BLaER1 treated with 17β-estradiol and CSF1 and Interleukin-3, amounts not matched to agents 10 nM and 100 nM (cell line): Measurements from ENCODE around the gene FOXL3.

Source experiments
- H3K27ac ChIP-seq, 11 experiments: shearing (Covaris generic); formaldehyde crosslinking; 2 replicates each; pipeline ENCODE4 v1.8.1; 2022
- H3K27me3 ChIP-seq, 11 experiments: shearing (Covaris generic); formaldehyde crosslinking; 2 replicates each; pipeline ENCODE4 v1.8.1; 2022
- H3K36me3 ChIP-seq, 11 experiments: shearing (Covaris generic); formaldehyde crosslinking; 2 replicates each; pipeline ENCODE4 v1.8.1; 2022
- H3K4me1 ChIP-seq, 10 experiments: shearing (Covaris generic); formaldehyde crosslinking; 2 replicates each; pipeline ENCODE4 v1.8.1; 2022
- H3K4me2 ChIP-seq, 11 experiments: shearing (Covaris generic); formaldehyde crosslinking; 2 replicates each; pipeline ENCODE4 v1.8.1; 2022
- H3K4me3 ChIP-seq, 10 experiments: shearing (Covaris generic); formaldehyde crosslinking; 2 replicates each; pipeline ENCODE4 v1.8.1; 2022
- H3K9ac ChIP-seq, 11 experiments: shearing (Covaris generic); formaldehyde crosslinking; 2 replicates each; pipeline ENCODE4 v1.8.1; 2022
- H3K9me3 ChIP-seq, 11 experiments: shearing (Covaris generic); formaldehyde crosslinking; replicated peaks in 1 of 11; 2 replicates each; pipeline ENCODE4 v1.8.1; 2022
- H4K20me1 ChIP-seq, 11 experiments: shearing (Covaris generic); formaldehyde crosslinking; 2 replicates each; pipeline ENCODE4 v1.8.1; 2022
- Cebpa-rat ChIP-seq, 11 experiments: shearing (Covaris generic); IDR thresholded peaks; 2 replicates each; pipeline ENCODE4 v1.8.1; 2022

Gene FOXL3

DNA sequence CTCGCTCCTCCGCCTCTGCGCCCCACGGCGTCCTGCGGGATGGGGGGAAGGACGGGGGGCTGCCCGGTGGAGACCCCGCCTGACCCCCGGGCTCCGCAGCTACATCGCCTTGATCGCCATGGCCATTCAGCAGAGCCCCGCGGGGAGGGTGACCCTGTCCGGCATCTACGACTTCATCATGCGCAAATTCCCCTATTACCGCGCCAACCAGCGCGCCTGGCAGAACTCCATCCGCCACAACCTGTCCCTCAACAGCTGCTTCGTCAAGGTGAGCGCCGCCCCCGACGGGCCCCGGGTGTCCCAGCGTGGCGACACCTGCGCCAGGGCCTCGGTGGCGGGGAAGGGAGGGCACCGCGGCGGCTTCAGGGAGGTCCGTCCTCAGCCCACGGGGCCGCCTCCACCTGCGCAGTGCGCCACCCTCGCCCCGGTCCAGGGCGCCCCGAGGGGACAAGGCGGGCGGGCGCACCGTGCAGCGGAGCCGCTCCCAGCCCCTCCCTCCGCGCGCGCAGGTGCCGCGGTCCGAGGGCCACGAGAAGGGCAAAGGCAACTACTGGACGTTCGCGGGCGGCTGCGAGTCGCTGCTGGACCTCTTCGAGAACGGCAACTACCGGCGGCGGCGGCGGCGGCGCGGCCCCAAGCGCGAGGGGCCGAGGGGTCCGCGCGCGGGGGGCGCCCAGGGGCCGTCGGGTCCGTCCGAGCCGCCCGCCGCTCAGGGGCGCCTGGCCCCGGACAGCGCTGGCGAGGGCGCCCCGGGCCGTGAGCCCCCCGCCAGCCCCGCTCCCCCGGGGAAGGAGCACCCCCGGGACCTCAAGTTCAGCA, 793 bp downstream of the FOXL3 start:
- H3K9me3 ChIP-seq, result peaks cover 21 to 36% (median 31%) of the 10 kb centered on the region in 11 experiments
- H3K4me1 ChIP-seq, result peaks cover 0 to 8% (median 7%) of the 10 kb centered on the region in 10 experiments; a peak in 16 of 20 replicates
- no peaks in the 10 kb centered on the region for H3K36me3 ChIP-seq
- no peaks in the 10 kb centered on the region; a peak in 1 of 22 replicates for H4K20me1 ChIP-seq
- H3K27ac ChIP-seq, result no peak overlapping the region
- no peak overlapping the region for H3K4me2 ChIP-seq
- H3K9ac ChIP-seq, result no peak overlapping the region
- H3K4me3 ChIP-seq, result no peak overlapping the region
- TF ChIP-seq Cebpa-rat (IDR thresholded peaks at IDR 0.05), result no peak
- no peaks in the 10 kb centered on the region for H3K27me3 ChIP-seq

DNA sequence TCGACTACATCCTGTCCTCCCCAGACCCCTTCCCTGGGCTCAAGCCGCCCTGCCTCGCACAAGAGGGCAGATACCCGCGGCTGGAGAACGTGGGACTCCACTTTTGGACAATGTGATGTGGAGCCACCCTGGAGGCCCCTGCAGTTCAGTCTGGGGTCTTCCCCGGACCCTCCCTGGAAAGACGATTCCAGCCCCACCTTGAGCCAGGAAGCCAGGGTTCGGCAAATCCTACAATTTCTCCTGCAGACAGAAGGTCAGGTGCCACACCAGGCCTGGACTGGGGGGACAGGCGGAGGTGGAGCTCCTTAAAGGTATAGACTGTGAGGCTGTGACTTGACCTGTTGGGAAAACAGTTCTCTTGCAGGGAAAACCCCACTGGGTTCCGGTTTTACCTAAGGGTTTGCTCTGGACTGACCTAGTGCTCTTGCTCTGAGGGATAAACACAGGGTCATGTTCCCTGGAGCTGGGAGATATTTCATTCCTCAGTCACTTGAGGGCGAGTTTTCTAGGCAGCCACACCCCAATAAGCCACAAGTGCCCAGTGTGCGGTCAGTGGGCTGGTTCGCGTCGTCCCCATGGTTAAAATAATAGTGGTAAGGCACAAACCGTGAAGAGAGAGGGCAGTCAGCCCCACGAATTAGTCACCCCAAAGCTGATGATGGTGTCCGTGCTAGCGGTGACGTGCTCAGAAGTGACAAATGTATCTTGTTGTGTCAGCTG, 1.6 kb downstream of the FOXL3 start:
- peaks cover 21 to 36% (median 31%) of the 10 kb centered on the region in 11 experiments for H3K9me3 ChIP-seq
- H3K9ac ChIP-seq, result no peak overlapping the region
- H3K4me3 ChIP-seq, result no peak overlapping the region
- H3K4me1 ChIP-seq, result peaks cover 0 to 9% (median 7%) of the 10 kb centered on the region in 10 experiments; a peak in 16 of 20 replicates
- no peaks in the 10 kb centered on the region; a peak in 1 of 22 replicates for H4K20me1 ChIP-seq
- no peak overlapping the region for H3K4me2 ChIP-seq
- TF ChIP-seq Cebpa-rat (IDR thresholded peaks at IDR 0.05), result no peak
- no peaks in the 10 kb centered on the region for H3K36me3 ChIP-seq
- no peak overlapping the region for H3K27ac ChIP-seq
- no peaks in the 10 kb centered on the region for H3K27me3 ChIP-seq

DNA sequence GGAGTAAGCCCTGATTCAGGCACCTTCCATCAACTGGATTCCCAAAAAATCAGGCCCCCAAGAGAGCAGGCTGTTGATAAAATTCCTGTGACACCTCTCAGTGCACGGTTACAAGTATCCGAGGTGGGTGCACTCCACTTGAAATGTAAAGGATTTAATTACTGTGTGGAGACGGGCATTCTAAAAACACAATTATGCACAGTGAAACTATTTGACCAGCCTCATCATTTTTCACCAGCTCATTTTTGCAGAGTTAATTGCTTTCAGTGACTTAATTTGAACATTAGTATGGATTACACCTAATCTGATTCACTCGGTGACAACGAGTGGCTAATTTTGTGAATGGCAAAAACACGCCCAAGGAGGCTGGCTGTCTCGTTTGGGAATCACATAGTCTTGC, 2.3 kb downstream of the FOXL3 start:
- H3K27me3 ChIP-seq, result no peaks in the 10 kb centered on the region
- TF ChIP-seq Cebpa-rat (IDR thresholded peaks at IDR 0.05), result no peak

DNA sequence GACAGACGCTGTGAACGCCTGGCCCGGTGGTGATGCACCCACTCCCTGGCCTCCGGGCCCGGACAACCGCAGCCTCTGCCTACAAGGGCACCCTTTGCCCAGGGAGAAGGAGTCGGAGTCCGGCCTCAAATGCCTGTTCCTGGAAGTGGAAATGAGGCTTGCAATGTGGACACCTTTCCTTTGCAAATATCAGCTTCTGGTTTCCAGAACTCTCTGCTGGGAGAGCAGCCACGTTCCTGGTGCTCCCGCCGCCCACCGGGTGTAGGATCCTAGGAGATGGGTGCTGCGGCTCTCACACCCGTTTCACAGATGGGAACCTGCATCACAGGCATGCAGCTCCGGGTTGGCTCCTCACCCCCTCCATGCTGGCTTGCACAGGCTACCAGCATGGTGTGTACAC, 2.9 kb downstream of the FOXL3 start:
- Histone ChIP-seq H3K9me3 (peaks cover 21 to 36% (median 31%) of the 10 kb centered on the region in 11 experiments), H3K27me3 (no peaks in the 10 kb centered on the region)
- no peak for TF ChIP-seq Cebpa-rat (IDR thresholded peaks at IDR 0.05)

More for the DNA sequence above, 2.3 kb downstream of the FOXL3 start:
- Histone ChIP-seq H3K27ac (no peak overlapping the region), H3K4me2 (no peak overlapping the region), H3K9me3 (peaks cover 21 to 36% (median 31%) of the 10 kb centered on the region in 11 experiments), H3K4me3 (no peak overlapping the region), H3K4me1 (peaks cover 0 to 9% (median 7%) of the 10 kb centered on the region in 10 experiments; a peak in 16 of 20 replicates), H4K20me1 (no peaks in the 10 kb centered on the region; a peak in 1 of 22 replicates), H3K36me3 (no peaks in the 10 kb centered on the region), H3K9ac (no peak overlapping the region)

DNA sequence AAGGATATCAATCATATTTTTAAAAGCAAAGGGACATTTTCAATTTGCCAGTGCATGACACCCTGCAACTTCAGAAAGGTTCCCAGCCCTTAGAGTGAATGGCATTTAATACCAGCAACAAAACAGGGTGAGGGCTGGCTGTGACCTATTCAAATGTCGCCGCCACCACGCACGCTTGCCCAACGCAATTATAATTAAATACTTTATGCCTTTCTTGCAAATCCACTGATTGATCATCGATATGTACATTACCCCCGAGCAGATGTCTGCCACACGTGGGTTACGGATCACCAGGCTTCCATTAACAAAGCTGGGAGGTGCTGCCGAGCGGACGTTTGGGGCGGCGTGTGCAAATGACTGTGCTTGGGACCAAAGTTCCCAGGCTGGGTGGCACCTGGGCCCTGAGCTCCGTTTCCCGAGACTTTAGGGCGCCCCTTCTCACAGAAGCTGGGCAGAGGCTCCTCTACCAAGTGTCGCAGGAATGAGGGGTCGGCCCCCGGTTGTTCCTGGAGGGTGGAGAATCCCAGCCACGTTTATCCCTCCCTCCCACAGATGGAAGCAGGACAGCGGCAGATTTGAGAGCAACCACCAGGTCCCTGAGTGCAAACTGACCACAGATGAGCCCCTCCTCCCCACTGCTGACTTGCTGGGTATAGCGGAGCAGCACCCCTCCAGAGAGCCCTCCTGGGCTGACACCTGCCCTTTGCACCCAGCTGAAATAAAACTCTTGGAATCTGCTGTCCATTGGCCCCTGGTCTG, 3.9 kb downstream of the FOXL3 start:
- Histone ChIP-seq H3K4me1 (peaks cover 0 to 9% (median 7%) of the 10 kb centered on the region in 10 experiments; a peak in 16 of 20 replicates), H3K9me3 (peaks cover 20 to 31% (median 27%) of the 10 kb centered on the region in 11 experiments), H3K36me3 (no peaks in the 10 kb centered on the region), H3K27me3 (no peaks in the 10 kb centered on the region), H3K27ac (no peak overlapping the region), H3K4me3 (no peak overlapping the region), H4K20me1 (no peaks in the 10 kb centered on the region; a peak in 1 of 22 replicates), H3K9ac (no peak overlapping the region), H3K4me2 (no peak overlapping the region)
- TF ChIP-seq Cebpa-rat (IDR thresholded peaks at IDR 0.05), result no peak

More for the DNA sequence above, 2.9 kb downstream of the FOXL3 start:
- no peaks in the 10 kb centered on the region; a peak in 1 of 22 replicates for H4K20me1 ChIP-seq
- no peaks in the 10 kb centered on the region for H3K36me3 ChIP-seq
- no peak overlapping the region for H3K9ac ChIP-seq
- H3K4me3 ChIP-seq, result no peak overlapping the region
- no peak overlapping the region for H3K27ac ChIP-seq
- peaks cover 0 to 9% (median 7%) of the 10 kb centered on the region in 10 experiments; a peak in 16 of 20 replicates for H3K4me1 ChIP-seq
- H3K4me2 ChIP-seq, result no peak overlapping the region

DNA sequence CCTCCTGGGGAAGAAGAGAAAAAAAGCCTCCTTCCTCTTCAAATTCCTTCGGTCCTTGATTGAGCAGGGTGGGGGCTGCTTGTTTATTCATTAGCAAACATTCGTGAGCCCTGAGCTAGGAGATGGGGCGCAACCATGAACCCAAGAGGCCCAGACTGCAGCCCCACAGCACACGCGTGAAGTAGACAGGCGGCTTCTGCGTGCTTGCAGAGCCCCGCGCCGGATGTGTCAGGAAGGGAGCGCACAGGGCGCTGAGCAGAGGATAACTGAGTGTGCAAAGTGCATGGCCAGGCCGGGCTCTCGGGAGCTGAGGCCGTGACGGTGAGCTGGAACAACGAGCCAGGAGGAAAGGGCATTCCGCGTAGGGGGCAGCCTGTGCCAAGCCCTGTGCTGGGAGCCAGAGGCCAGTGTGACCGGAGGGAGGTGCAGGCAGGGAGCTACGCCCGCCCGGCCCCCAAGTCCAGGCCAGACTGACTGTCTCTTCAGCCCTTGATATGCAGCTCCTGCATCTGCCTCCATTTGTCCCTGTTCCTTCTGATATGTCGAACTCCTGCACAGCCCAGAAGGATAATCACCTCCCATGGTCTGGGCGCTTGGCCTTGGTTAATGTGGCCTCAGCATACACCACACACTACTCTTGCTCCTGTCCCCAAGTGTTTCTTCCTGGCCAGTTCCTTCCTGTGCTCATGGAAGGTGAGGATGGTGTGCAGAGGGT, 4.6 kb downstream of the FOXL3 start:
- H3K27ac ChIP-seq, result no peak overlapping the region
- H4K20me1 ChIP-seq, result no peaks in the 10 kb centered on the region; a peak in 1 of 22 replicates
- no peak overlapping the region for H3K4me2 ChIP-seq
- TF ChIP-seq Cebpa-rat (IDR thresholded peaks at IDR 0.05), result no peak
- peaks cover 13 to 24% (median 19%) of the 10 kb centered on the region in 11 experiments for H3K9me3 ChIP-seq
- no peak overlapping the region for H3K9ac ChIP-seq
- H3K36me3 ChIP-seq, result no peaks in the 10 kb centered on the region
- no peak overlapping the region for H3K4me3 ChIP-seq
- H3K4me1 ChIP-seq, result peaks cover 0 to 9% (median 7%) of the 10 kb centered on the region in 10 experiments; a peak in 16 of 20 replicates
- no peaks in the 10 kb centered on the region for H3K27me3 ChIP-seq

DNA sequence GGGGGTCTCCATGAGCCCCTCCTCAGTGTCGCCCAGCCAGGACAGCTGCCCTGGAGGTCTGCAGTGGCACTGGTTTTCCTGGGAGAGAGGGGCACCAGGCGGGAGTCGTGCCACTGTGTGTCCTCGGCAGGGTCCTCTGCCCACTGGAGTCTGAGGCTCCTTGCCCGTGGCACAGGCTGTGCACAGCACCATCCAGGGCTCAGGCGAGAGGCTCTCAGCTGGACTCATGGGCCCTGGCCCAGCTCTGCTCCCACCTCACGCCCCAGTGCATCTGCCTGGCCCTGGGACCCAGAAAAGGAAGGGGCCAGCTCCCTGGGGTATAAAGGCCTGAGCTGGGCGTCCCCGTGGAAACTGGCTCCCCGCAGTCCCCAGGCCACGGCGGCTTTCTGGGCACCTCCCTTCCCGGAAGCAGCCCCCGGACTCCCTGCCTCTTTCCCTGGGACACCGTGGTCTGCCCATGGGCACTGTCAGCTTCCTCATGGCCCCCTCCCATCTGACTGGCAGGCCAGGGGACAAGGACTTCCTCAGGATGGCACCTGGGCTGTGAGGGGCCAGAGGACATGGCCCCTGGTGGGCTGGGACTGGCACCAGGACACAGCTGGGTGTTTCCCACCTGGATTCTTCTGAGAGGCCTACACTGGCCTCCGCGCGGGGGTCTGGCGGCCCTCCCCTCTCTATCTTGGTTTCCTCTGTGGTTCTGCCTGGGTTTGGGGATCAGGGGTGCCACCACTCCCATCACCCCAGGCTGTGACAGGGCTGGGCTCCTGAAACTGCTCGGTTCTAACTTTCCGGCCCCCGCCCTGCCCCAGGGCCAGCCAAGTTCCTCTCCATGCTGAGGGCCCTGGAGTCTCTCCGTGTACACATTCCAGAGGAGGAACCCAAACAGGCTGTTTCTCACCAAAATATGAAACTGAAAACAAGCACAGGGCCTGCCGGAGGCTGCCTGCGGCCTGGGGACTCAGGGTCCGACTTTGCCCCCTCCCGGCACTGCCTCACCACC, 5.5 kb downstream of the FOXL3 start:
- Histone ChIP-seq H3K9me3 (peaks cover 5 to 15% (median 11%) of the 10 kb centered on the region in 11 experiments), H3K9ac (peak overlapping the region in 2 of 11 experiments; percentile 8 to 9; a peak in 1 of 22 replicates), H3K27me3 (no peaks in the 10 kb centered on the region), H3K4me2 (peak overlapping the region in 7 of 11 experiments; percentile 9 to 24 (median 23); a peak in 6 of 22 replicates), H3K4me3 (no peak overlapping the region), H3K4me1 (peaks cover 0 to 9% (median 7%) of the 10 kb centered on the region in 10 experiments; a peak in 16 of 20 replicates), H3K36me3 (no peaks in the 10 kb centered on the region), H4K20me1 (no peaks in the 10 kb centered on the region; a peak in 1 of 22 replicates), H3K27ac (no peak overlapping the region; a peak in 1 of 22 replicates)
- TF ChIP-seq Cebpa-rat (IDR thresholded peaks at IDR 0.05), result no peak
